ENCODE results near the gene ERCC4. TPM values are rescaled to one million over a fixed set of nuclear protein-coding genes. Genes with fewer than 3 reads are reported as not detected.

Gene ERCC4
- total and polyA plus RNA-seq, 2 experiments from 2014 or later = 5.4 to 21.6 TPM

DNA sequence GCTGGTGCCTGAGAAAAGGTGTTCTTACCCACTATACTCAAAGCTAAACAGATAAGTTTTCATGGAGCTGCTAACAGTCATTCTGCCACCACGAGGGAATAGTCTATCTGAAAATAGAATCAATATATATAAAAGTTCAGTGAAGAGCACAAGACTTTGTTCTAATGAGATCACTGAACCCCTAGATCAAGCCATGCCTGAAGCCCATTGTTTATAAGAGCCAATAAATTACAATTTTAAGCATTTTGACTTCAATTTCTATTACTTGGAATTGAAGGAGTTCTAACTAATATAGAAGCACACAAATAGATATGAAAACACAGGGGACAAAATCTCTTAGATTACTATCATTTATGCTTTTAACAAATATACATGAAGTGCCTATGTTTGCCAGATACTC is 24.4 kb upstream of the ERCC4 start:
- Mint-ChIP-seq H3K27ac (no peak overlapping the region), H3K27me3 (ENCODE audit: insufficient read depth, low read depth, poor library complexity) (no peaks in the 10 kb centered on the region), H3K36me3 (ENCODE audit: low read depth) (no peaks in the 10 kb centered on the region), H3K9me3 (peaks cover 7% of the 10 kb centered on the region), H3K4me3 (no peak overlapping the region), H3K4me1 (no peaks in the 10 kb centered on the region)
- no peak overlapping the region for H3K27ac ChIP-seq (ENCODE audit: low read depth)
- H3K79me2 ChIP-seq (replicated peaks; ENCODE audit: insufficient read depth) = no peaks in the 10 kb centered on the region
- no peaks in the 10 kb centered on the region for H4K20me1 ChIP-seq (replicated peaks; ENCODE audit: insufficient read depth)
- no peaks in the 10 kb centered on the region for H3K27me3 ChIP-seq (ENCODE audit: insufficient read depth)
- TF ChIP-seq, protein P1, sequence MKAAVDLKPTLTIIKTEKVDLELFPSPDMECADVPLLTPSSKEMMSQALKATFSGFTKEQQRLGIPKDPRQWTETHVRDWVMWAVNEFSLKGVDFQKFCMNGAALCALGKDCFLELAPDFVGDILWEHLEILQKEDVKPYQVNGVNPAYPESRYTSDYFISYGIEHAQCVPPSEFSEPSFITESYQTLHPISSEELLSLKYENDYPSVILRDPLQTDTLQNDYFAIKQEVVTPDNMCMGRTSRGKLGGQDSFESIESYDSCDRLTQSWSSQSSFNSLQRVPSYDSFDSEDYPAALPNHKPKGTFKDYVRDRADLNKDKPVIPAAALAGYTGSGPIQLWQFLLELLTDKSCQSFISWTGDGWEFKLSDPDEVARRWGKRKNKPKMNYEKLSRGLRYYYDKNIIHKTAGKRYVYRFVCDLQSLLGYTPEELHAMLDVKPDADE (IDR thresholded peaks at IDR 0.05) = no peak
- TF ChIP-seq NANOG (IDR thresholded peaks at IDR 0.05; ENCODE audit: borderline replicate concordance) (no peak), ZNF331 (CRISPR knock-in tag; IDR thresholded peaks at IDR 0.05; ENCODE audit: low read depth) (no peak), STAT1 (IDR thresholded peaks at IDR 0.05; ENCODE audit: unreplicated experiment) (no peak), CREB1 (CRISPR knock-in tag; IDR thresholded peaks at IDR 0.05; ENCODE audit: low read depth) (no peak), EZH2 (IDR thresholded peaks at IDR 0.05; ENCODE audit: low read depth, unreplicated experiment) (no peak), POLR2AphosphoS5 (IDR thresholded peaks at IDR 0.05; ENCODE audit: low read depth) (no peak), ZNF114 (CRISPR knock-in tag; IDR thresholded peaks at IDR 0.05) (no peak), JUNB (IDR thresholded peaks at IDR 0.05; ENCODE audit: unreplicated experiment) (no peak), EZH2phosphoT487 (IDR thresholded peaks at IDR 0.05; ENCODE audit: unreplicated experiment) (no peak)
- TF ChIP-seq, protein P2, sequence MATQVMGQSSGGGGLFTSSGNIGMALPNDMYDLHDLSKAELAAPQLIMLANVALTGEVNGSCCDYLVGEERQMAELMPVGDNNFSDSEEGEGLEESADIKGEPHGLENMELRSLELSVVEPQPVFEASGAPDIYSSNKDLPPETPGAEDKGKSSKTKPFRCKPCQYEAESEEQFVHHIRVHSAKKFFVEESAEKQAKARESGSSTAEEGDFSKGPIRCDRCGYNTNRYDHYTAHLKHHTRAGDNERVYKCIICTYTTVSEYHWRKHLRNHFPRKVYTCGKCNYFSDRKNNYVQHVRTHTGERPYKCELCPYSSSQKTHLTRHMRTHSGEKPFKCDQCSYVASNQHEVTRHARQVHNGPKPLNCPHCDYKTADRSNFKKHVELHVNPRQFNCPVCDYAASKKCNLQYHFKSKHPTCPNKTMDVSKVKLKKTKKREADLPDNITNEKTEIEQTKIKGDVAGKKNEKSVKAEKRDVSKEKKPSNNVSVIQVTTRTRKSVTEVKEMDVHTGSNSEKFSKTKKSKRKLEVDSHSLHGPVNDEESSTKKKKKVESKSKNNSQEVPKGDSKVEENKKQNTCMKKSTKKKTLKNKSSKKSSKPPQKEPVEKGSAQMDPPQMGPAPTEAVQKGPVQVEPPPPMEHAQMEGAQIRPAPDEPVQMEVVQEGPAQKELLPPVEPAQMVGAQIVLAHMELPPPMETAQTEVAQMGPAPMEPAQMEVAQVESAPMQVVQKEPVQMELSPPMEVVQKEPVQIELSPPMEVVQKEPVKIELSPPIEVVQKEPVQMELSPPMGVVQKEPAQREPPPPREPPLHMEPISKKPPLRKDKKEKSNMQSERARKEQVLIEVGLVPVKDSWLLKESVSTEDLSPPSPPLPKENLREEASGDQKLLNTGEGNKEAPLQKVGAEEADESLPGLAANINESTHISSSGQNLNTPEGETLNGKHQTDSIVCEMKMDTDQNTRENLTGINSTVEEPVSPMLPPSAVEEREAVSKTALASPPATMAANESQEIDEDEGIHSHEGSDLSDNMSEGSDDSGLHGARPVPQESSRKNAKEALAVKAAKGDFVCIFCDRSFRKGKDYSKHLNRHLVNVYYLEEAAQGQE (IDR thresholded peaks at IDR 0.05; ENCODE audit: unreplicated experiment) = no peak
- TF ChIP-seq, protein P3, sequence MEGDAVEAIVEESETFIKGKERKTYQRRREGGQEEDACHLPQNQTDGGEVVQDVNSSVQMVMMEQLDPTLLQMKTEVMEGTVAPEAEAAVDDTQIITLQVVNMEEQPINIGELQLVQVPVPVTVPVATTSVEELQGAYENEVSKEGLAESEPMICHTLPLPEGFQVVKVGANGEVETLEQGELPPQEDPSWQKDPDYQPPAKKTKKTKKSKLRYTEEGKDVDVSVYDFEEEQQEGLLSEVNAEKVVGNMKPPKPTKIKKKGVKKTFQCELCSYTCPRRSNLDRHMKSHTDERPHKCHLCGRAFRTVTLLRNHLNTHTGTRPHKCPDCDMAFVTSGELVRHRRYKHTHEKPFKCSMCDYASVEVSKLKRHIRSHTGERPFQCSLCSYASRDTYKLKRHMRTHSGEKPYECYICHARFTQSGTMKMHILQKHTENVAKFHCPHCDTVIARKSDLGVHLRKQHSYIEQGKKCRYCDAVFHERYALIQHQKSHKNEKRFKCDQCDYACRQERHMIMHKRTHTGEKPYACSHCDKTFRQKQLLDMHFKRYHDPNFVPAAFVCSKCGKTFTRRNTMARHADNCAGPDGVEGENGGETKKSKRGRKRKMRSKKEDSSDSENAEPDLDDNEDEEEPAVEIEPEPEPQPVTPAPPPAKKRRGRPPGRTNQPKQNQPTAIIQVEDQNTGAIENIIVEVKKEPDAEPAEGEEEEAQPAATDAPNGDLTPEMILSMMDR (conservative IDR thresholded peaks at IDR 0.05; ENCODE audit: low read depth in 2 of 2) = no peak
- TF ChIP-seq, protein P4, sequence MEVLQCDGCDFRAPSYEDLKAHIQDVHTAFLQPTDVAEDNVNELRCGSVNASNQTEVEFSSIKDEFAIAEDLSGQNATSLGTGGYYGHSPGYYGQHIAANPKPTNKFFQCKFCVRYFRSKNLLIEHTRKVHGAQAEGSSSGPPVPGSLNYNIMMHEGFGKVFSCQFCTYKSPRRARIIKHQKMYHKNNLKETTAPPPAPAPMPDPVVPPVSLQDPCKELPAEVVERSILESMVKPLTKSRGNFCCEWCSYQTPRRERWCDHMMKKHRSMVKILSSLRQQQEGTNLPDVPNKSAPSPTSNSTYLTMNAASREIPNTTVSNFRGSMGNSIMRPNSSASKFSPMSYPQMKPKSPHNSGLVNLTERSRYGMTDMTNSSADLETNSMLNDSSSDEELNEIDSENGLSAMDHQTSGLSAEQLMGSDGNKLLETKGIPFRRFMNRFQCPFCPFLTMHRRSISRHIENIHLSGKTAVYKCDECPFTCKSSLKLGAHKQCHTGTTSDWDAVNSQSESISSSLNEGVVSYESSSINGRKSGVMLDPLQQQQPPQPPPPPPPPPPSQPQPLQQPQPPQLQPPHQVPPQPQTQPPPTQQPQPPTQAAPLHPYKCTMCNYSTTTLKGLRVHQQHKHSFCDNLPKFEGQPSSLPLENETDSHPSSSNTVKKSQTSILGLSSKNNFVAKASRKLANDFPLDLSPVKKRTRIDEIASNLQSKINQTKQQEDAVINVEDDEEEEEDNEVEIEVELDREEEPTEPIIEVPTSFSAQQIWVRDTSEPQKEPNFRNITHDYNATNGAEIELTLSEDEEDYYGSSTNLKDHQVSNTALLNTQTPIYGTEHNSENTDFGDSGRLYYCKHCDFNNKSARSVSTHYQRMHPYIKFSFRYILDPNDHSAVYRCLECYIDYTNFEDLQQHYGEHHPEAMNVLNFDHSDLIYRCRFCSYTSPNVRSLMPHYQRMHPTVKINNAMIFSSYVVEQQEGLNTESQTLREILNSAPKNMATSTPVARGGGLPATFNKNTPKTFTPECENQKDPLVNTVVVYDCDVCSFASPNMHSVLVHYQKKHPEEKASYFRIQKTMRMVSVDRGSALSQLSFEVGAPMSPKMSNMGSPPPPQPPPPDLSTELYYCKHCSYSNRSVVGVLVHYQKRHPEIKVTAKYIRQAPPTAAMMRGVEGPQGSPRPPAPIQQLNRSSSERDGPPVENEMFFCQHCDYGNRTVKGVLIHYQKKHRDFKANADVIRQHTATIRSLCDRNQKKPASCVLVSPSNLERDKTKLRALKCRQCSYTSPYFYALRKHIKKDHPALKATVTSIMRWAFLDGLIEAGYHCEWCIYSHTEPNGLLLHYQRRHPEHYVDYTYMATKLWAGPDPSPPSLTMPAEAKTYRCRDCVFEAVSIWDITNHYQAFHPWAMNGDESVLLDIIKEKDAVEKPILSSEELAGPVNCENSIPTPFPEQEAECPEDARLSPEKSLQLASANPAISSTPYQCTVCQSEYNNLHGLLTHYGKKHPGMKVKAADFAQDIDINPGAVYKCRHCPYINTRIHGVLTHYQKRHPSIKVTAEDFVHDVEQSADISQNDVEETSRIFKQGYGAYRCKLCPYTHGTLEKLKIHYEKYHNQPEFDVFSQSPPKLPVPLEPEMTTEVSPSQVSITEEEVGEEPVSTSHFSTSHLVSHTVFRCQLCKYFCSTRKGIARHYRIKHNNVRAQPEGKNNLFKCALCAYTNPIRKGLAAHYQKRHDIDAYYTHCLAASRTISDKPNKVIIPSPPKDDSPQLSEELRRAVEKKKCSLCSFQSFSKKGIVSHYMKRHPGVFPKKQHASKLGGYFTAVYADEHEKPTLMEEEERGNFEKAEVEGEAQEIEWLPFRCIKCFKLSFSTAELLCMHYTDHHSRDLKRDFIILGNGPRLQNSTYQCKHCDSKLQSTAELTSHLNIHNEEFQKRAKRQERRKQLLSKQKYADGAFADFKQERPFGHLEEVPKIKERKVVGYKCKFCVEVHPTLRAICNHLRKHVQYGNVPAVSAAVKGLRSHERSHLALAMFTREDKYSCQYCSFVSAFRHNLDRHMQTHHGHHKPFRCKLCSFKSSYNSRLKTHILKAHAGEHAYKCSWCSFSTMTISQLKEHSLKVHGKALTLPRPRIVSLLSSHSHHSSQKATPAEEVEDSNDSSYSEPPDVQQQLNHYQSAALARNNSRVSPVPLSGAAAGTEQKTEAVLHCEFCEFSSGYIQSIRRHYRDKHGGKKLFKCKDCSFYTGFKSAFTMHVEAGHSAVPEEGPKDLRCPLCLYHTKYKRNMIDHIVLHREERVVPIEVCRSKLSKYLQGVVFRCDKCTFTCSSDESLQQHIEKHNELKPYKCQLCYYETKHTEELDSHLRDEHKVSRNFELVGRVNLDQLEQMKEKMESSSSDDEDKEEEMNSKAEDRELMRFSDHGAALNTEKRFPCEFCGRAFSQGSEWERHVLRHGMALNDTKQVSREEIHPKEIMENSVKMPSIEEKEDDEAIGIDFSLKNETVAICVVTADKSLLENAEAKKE (CRISPR knock-in tag; IDR thresholded peaks at IDR 0.05) = no peak
- H3K9me2 ChIP-seq (ENCODE audit: insufficient read depth) = no peaks in the 10 kb centered on the region
- H3K4me2 ChIP-seq = no peak overlapping the region
- no peak overlapping the region for H3K4me3 ChIP-seq
- ATAC-seq = no peak
- no peak overlapping the region for H2AFZ ChIP-seq
- H3K36me3 ChIP-seq (ENCODE audit: insufficient read depth) = no peaks in the 10 kb centered on the region
- H3K4me1 ChIP-seq (ENCODE audit: insufficient read depth) = no peaks in the 10 kb centered on the region
- H3F3A ChIP-seq (replicated peaks; ENCODE audit: low read depth) = no peaks in the 10 kb centered on the region
- no peak for DNase-seq (ENCODE audit: low spot score)

Data from GM23338 (cell line).